Kidney (tissue), 14 donors: Measurements from ENCODE around the gene VSX1. TPM values are rescaled to one million over a fixed set of nuclear protein-coding genes. Genes with fewer than 3 reads are reported as not detected.

Experiments
- DNase-seq, 5 donors: peaks; one replicate each; pipeline ENCODE4 v3.0.0-alpha.2; 2013 to 2020
- FAIRE-seq: peaks from 2 replicates; lab custom pipeline; 2012; peaks lifted over from hg19 to GRCh38; lab: Jason Lieb, UNC
- H3K27ac ChIP-seq, 2 donors: one replicate each; pipeline ENCODE4 v1.7.0; 2013; ENCODE audit warnings: low read depth in 2 of 2, low read length in 2 of 2, inconsistent platforms in 1 of 2
- H3K27me3 ChIP-seq: one replicate; pipeline ENCODE4 v1.7.1; 2013; ENCODE audit warnings: low read length, inconsistent platforms; ENCODE audit not compliant: control insufficient read depth, insufficient read depth
- H3K36me3 ChIP-seq, 3 donors: one replicate each; pipeline versions ENCODE4 v1.7.0 to v1.7.1; 2013; ENCODE audit warnings: low read length in 3 of 3, control low read depth in 1 of 3, inconsistent platforms in 1 of 3; ENCODE audit not compliant: insufficient read depth in 3 of 3, control insufficient read depth in 2 of 3
- H3K4me1 ChIP-seq, 3 donors: one replicate each; pipeline versions ENCODE4 v1.7.0 to v1.7.1; 2013; ENCODE audit warnings: low read length in 3 of 3, inconsistent platforms in 1 of 3, low read depth in 1 of 3; ENCODE audit not compliant: control insufficient read depth in 2 of 3, insufficient read depth in 2 of 3
- H3K4me3 ChIP-seq, 3 donors: one replicate each; pipeline versions ENCODE4 v1.7.0 to v1.8.1; 2013; ENCODE audit warnings: low read length in 3 of 3, control low read depth in 1 of 3, inconsistent platforms in 1 of 3
- H3K9ac ChIP-seq, 3 donors: one replicate each; pipeline versions ENCODE4 v1.7.0 to v1.7.1; 2013; ENCODE audit warnings: low read length in 3 of 3, control low read depth in 1 of 3, inconsistent platforms in 1 of 3
- H3K9me3 ChIP-seq, 3 donors: one replicate each; pipeline versions ENCODE4 v1.7.0 to v1.7.1; 2013; ENCODE audit warnings: low read length in 3 of 3, control low read depth in 1 of 3, inconsistent platforms in 1 of 3; ENCODE audit not compliant: control insufficient read depth in 2 of 3, insufficient read depth in 1 of 3
- CTCF ChIP-seq: IDR thresholded peaks from 3 replicates; pipeline ENCODE4 v1.5.1; 2012; ENCODE audit warnings: mild to moderate bottlenecking, moderate library complexity, borderline replicate concordance; ENCODE audit not compliant: insufficient read depth; ENCODE audit errors: extremely low read depth
- intact Hi-C: fragments of 100-400 bp; cut with DNase I; formaldehyde crosslinking; loops from one replicate; pipeline ENCODE4 v1.11.1; 2022
- polyA plus RNA-seq: library from polyadenylated mRNA; stranded (reverse); fragments of 350-450 nt; fragmentation: Illumina TruSeq; extraction: RNeasy Lipid Tissue Mini Kit (QIAGEN cat#74804); gene quantifications from one replicate; pipeline ENCODE4 v1.2.3, GENCODE V29; 2014; ENCODE audit warnings: low read depth, low replicate concordance; ENCODE audit not compliant: insufficient read depth
- total RNA-seq: library from RNA; stranded (reverse); fragmentation: NEBNext Ultra II Directional; extraction: Animal tissue kit (Norgen Biotek cat#: 25700); gene quantifications from one replicate; pipeline ENCODE4 v1.2.1, GENCODE V29; 2021
- donor health status: control.
- donor health status: control.
- donor health status: control.
- donor health status: control.
- donor health status: control.
- donor health status: DM: yes; HTN: yes; CAD: no.
- donor health status: Normal renal cell carcinoma (clear cell type).

The VSX1 gene
- total and polyA plus RNA-seq, 2 donors from 2014 or later, result 0.41 TPM; not detected in 1

GRCh38 chr20:25040438-25040831, 41.5 kb downstream of the VSX1 start:
- no peak for FAIRE-seq
- Histone ChIP-seq H3K4me1 (peaks cover 0 to 77% (median 73%) of the 10 kb centered on the region in 3 donors), H3K4me3 (no peak overlapping the region), H3K9me3 (no peaks in the 10 kb centered on the region), H3K27ac (peak overlapping the region; percentile 71 to 74), H3K36me3 (no peaks in the 10 kb centered on the region), H3K27me3 (no peaks in the 10 kb centered on the region), H3K9ac (peak overlapping the region in 1 of 3 donors; percentile 29)
- DNase-seq, result no peak
- intact Hi-C loops, result no loop called here
- TF ChIP-seq CTCF, result no peak

GRCh38 chr20:25039697-25040437, 42.1 kb downstream of the VSX1 start:
- TF ChIP-seq CTCF, result no peak

GRCh38 chr20:25038591-25039015, 43.3 kb downstream of the VSX1 start:
- DNase-seq (no peak), FAIRE-seq (no peak)
- Histone ChIP-seq H3K27ac (peak overlapping the region; percentile 26 to 71), H3K36me3 (no peaks in the 10 kb centered on the region), H3K9me3 (no peaks in the 10 kb centered on the region), H3K4me1 (peaks cover 0 to 73% (median 68%) of the 10 kb centered on the region in 3 donors), H3K4me3 (no peak overlapping the region), H3K27me3 (no peaks in the 10 kb centered on the region), H3K9ac (no peak overlapping the region)
- no peak for TF ChIP-seq CTCF
- intact Hi-C loops, result no loop called here

More at GRCh38 chr20:25039697-25040437, 42.1 kb downstream of the VSX1 start:
- Histone ChIP-seq H3K36me3 (no peaks in the 10 kb centered on the region), H3K4me3 (no peak overlapping the region), H3K27ac (peak overlapping the region; percentile 71 to 74), H3K9ac (peak overlapping the region in 1 of 3 donors; percentile 29), H3K4me1 (peaks cover 0 to 73% (median 68%) of the 10 kb centered on the region in 3 donors), H3K9me3 (no peaks in the 10 kb centered on the region), H3K27me3 (no peaks in the 10 kb centered on the region)
- intact Hi-C loops, result no loop called here
- DNase-seq, result peak in 2 of 5 donors; percentile 56 to 85
- no peak for FAIRE-seq

GRCh38 chr20:25038103-25038410, 43.9 kb downstream of the VSX1 start:
- intact Hi-C loops, result no loop called here
- Histone ChIP-seq H3K9ac (no peak overlapping the region), H3K4me1 (peaks cover 0 to 72% (median 68%) of the 10 kb centered on the region in 3 donors), H3K4me3 (no peak overlapping the region), H3K27ac (peak overlapping the region; percentile 47 to 71), H3K27me3 (no peaks in the 10 kb centered on the region), H3K36me3 (no peaks in the 10 kb centered on the region), H3K9me3 (no peaks in the 10 kb centered on the region)
- FAIRE-seq, result no peak
- TF ChIP-seq CTCF, result no peak
- peak in 1 of 5 donors; percentile 28 for DNase-seq
